HG03520 (cell line): ENCODE results near the gene CAV1.

Source experiments
- ATAC-seq: cut with Tn5 transposase; IDR thresholded peaks from one replicate; pipeline ENCODE4 v1.9.1; 2021; ENCODE audit warnings: mild to moderate bottlenecking, moderate library complexity; ENCODE audit not compliant: unreplicated experiment

Gene CAV1

GRCh38 chr7:116554911-116555310, 30.1 kb downstream of the CAV1 start:
- no peak for ATAC-seq

GRCh38 chr7:116557066-116557585, 32.3 kb downstream of the CAV1 start:
- ATAC-seq = no peak

- no peak for ATAC-seq
Measured at GRCh38 chr7:116557901-116558300, 33.1 kb downstream of the CAV1 start.

- ATAC-seq = no peak
Measured at GRCh38 chr7:116560021-116560970, 35.5 kb downstream of the CAV1 start.

GRCh38 chr7:116561697-116562483, 37.1 kb downstream of the CAV1 start:
- no peak for ATAC-seq

- no peak for ATAC-seq
Measured at GRCh38 chr7:116562529-116563121, 37.8 kb downstream of the CAV1 start.

GRCh38 chr7:116565981-116566380, 41.1 kb downstream of the CAV1 start:
- ATAC-seq = no peak

GRCh38 chr7:116566666-116567065, 41.8 kb downstream of the CAV1 start:
- ATAC-seq = no peak

- no peak for ATAC-seq
Measured at GRCh38 chr7:116569737-116570136, 44.9 kb downstream of the CAV1 start.

- ATAC-seq = no peak
Measured at GRCh38 chr7:116570306-116570705, 45.5 kb downstream of the CAV1 start.

GRCh38 chr7:116571037-116571436, 46.2 kb downstream of the CAV1 start:
- no peak for ATAC-seq

- ATAC-seq = no peak
Measured at GRCh38 chr7:116571552-116571951, 46.7 kb downstream of the CAV1 start.

GRCh38 chr7:116572036-116572435, 47.2 kb downstream of the CAV1 start:
- no peak for ATAC-seq

- no peak for ATAC-seq
Measured at GRCh38 chr7:116573541-116573940, 48.7 kb downstream of the CAV1 start.

- ATAC-seq = no peak
Measured at GRCh38 chr7:116574025-116574822, 49.4 kb downstream of the CAV1 start.

- ATAC-seq = no peak
Measured at GRCh38 chr7:116575853-116576252, 51.0 kb downstream of the CAV1 start.

- peak; percentile 29 for ATAC-seq
Measured at GRCh38 chr7:116576350-116577319, 51.8 kb downstream of the CAV1 start.

- ATAC-seq = peak; percentile 84
Measured at GRCh38 chr7:116577320-116577871, 52.6 kb downstream of the CAV1 start.

GRCh38 chr7:116578526-116578925, 53.7 kb downstream of the CAV1 start:
- no peak for ATAC-seq
